GM21515 (cell line): Measurements from ENCODE around the gene HLTF.
"Not testable (repeated sequence)": the region's sequence is repeated elsewhere in the genome, so short reads cannot be mapped to it uniquely, and the experiment has no call there.

Source experiments
- ATAC-seq: cut with Tn5 transposase; IDR thresholded peaks from one replicate; pipeline ENCODE4 v1.9.1; 2021; ENCODE audit not compliant: unreplicated experiment

Gene HLTF, protein sequence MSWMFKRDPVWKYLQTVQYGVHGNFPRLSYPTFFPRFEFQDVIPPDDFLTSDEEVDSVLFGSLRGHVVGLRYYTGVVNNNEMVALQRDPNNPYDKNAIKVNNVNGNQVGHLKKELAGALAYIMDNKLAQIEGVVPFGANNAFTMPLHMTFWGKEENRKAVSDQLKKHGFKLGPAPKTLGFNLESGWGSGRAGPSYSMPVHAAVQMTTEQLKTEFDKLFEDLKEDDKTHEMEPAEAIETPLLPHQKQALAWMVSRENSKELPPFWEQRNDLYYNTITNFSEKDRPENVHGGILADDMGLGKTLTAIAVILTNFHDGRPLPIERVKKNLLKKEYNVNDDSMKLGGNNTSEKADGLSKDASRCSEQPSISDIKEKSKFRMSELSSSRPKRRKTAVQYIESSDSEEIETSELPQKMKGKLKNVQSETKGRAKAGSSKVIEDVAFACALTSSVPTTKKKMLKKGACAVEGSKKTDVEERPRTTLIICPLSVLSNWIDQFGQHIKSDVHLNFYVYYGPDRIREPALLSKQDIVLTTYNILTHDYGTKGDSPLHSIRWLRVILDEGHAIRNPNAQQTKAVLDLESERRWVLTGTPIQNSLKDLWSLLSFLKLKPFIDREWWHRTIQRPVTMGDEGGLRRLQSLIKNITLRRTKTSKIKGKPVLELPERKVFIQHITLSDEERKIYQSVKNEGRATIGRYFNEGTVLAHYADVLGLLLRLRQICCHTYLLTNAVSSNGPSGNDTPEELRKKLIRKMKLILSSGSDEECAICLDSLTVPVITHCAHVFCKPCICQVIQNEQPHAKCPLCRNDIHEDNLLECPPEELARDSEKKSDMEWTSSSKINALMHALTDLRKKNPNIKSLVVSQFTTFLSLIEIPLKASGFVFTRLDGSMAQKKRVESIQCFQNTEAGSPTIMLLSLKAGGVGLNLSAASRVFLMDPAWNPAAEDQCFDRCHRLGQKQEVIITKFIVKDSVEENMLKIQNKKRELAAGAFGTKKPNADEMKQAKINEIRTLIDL

DNA sequence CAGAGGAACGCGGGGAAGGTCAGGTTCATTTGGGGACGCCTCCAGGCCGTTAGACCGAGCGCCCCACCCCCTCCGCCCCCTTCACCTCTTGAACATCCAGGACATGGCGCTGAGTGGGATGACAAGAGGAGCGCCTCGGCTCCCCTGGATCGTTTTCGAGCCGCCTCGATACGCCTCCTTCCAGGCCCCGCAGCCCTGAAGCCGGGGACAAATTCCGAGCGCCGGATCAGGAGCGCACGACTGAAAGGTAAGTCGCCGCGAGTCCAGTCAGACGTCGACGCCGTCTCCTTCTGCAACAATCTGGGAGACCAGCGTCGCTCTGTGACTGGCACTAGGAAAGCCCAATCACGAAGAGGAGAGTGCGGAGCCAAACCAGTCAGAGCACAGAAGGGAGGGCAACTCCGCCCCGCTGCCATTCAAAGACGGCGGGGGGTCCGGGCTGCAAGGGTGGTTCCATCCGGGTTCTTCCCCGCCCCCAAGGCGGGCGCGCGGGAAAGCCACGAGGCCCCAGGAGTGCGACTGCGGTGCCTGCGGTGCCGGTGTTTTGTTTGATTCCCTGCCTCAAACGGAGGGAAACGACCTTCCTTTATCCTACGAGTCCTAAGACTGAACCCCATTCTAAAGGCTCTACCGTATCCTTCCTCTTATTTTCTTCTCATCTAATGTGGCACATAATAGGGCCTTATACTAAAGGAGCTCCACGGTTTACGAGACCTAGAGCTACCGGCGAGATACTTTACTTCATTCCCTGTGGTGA, at the start of gene HLTF:
Gene HLTF, minus strand, starts transcription at position 302 of the 757 bp plus-strand sequence. Its CDS starts 197 bp downstream, at position 105.
- ATAC-seq, result peak; percentile 99

GRCh38 chr3:149134575-149134974, 48.2 kb upstream of the HLTF start:
- no peak for ATAC-seq

DNA sequence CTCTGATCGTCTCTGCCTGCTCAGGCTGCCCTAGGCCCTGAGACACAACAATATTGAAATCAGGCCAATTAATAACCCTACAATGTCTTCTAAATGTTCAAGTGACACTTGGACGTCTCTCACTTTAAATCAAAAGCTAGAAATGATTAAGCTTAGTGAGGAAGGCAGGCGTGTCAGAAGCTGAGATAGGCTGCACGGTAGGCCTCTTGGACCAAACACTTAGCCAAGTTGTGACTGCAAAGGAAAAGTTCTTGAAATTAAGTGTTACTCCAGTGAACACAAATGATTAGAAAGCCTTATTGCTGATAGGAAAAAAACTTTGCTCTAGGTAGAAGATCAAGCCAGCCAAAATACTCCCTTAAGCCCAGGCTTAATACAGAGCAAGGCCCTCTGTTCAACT, 45.3 kb upstream of the HLTF start:
- no peak for ATAC-seq

- ATAC-seq, result peak; percentile 95
Measured at GRCh38 chr3:149129326-149130205, 43.2 kb upstream of the HLTF start, which contains the start of gene HPS3. Gene HPS3, plus strand, starts transcription at chr3:149129638. Its CDS starts 86 bp downstream, at chr3:149129724.

GRCh38 chr3:149128821-149129220, 42.5 kb upstream of the HLTF start:
- ATAC-seq, result peak; percentile 6

GRCh38 chr3:149122721-149123578, 36.6 kb upstream of the HLTF start:
- no peak for ATAC-seq

DNA sequence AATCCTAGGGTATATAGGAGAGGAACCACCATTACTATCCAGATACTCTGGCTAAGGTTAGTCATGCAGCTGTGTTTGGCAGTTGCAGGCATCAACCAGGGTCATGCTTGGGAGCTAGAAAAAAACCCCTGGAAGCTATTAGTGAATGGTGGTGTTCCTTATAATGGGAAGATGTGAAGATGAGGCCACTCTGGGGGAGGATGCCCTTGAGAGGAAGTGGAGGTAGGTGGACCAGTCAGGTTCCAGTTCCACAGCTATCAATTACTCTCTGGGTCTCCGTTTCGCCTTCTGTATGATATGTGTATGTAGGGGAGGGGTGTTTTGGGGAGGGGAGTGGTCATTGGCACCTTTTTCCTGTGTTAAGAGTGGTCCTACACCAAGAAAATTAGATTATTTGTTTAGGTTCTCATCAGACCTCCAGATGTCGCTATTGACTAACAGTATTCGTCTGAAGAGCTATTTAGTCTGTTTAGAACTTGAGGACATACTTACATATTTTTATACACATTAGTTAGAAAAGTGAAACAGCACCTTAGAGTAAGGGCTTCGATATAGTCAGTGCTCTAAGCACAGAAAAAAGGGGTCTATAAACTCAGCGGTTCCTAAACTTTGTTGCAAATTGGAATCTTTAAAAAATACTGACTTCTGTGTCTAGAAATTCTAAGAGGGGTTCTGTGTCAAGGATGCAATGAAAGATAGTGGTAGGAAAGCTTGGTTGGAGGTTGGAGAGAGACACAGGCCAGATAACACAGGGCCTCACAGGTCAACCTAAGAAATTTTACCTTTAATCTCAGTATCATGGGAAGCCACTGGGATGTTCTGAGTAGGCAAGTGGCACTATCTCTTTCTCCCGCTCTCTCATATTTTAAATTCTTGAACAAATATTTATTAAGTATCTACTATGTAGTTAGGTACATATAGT, 34.0 kb upstream of the HLTF start:
- ATAC-seq, result no peak

DNA sequence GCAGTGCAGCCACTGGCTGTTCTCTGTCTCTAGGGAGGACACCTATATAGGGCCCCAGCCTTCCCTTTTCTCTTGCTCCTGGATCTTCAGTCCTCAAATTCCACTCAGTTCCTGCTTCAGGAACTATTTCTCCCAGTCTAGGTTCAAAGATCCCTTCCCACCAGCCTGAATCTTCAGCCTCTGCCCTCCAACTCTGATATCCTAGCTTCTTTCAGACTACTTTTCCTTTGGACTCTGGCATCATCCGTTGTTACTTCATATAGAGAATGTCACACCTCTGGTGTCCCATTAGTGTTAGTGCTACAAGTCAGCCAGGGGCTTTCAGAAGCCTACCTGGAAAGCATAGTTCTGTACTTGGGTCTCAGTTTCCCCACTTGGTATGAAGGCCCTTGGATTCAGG, 33.1 kb upstream of the HLTF start:
- ATAC-seq, result no peak

- no peak for ATAC-seq
Measured at GRCh38 chr3:149118724-149119123, 32.4 kb upstream of the HLTF start.

GRCh38 chr3:149115114-149115513, 28.8 kb upstream of the HLTF start:
- ATAC-seq, result no peak

DNA sequence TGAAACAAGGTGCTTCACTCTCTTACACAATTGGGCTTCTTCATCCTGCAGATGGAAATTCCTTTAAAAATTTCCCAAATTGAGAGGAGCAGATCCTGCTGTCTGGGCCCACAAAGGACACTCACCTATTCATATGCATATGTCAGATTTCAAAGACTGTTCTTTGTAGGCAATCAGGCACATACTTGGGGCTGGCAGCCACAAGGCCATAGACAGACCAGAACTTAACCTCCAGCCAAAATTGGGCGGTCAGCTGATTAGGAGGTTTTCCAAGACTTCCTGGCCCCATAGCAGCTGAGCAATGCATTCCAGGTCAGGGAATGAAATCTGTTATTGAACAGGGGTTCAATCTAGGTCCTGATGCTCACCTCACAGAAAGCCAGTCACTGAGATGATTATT, 28.1 kb upstream of the HLTF start:
- no peak for ATAC-seq

- ATAC-seq, result no peak
Measured at GRCh38 chr3:149104484-149104883, 18.2 kb upstream of the HLTF start.

DNA sequence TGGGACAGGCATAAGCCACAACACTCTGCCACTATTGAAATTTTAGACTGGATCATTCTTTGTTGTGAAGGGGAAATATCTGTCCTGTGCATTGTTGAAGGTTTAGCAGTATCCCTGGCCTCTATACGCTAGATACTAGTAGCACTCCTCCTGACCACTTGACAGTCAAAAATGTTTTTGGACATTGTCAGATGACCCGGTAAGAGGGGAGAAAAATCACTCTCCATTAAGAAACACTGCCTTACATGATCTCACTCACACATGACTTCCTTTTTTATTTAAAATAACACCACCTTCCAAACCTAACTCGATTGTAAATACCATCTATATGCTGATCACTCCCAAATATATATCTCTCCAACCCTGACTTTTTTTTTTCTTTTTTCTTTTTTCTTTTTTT, 15.3 kb upstream of the HLTF start:
- no peak for ATAC-seq

DNA sequence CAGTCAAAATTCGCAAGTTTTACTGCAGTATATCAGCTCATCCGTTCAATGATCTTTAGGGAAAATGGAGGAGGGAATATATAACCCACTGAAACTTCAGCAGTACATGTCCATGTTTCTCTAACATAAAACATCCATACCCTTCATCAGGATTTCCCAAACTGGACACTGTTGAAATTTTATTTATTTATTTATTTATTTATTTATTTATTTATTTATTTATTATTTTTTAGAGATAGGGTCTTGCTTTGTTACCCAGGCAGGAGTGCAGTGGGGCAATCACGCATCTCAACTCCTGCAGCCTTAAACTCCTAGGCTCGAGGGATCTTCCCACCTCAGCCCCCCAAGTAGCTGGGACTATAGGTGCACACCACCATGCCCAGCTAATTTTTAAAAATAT, 14.8 kb upstream of the HLTF start:
- ATAC-seq, result no peak

- not testable (repeated sequence) for ATAC-seq
Measured at GRCh38 chr3:149097987-149098386, 11.7 kb upstream of the HLTF start.

- ATAC-seq, result peak; percentile 84
Measured at GRCh38 chr3:149095487-149095886, 9.2 kb upstream of the HLTF start.

DNA sequence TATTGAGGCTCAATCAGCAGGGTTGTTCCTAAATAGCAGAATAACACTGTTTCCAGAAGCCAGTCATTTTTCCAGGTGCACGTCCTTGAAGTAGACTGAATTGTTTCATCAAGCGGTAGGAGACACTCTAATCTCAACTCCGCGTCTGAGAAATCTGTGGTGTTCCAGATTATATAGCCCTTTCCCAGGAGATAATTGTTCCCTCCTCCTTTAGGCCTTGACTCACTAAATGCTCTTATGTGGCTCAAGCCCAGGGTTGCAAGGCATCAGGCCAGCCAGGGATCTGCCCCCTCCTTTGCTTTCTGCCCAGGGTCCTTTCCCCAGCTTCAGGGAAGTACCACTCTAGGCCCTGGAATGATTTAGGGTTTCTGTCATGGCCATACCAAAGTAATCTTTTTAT, 5.7 kb upstream of the HLTF start:
- no peak for ATAC-seq

GRCh38 chr3:149090907-149091306, 4.6 kb upstream of the HLTF start:
- ATAC-seq, result no peak
